Smooth muscle cell (in vitro differentiated cells): ENCODE data around the gene BMAL1. TPM values are rescaled to one million over a fixed set of nuclear protein-coding genes. Genes with fewer than 3 reads are reported as not detected.

ENCODE experiments used
- DNase-seq: peaks from one replicate; lab custom pipeline; 2025; ENCODE audit not compliant: unreplicated experiment; lab: John Stamatoyannopoulos, UW
- H2AFZ ChIP-seq: fragments of 200-600 bp; sonication (generic); 2 replicates; pipeline ENCODE4 v1.6.0; 2016; ENCODE audit warnings: antibody characterized with exemption, low read depth, mild to moderate bottlenecking
- H3F3A ChIP-seq: fragments of 200-600 bp; sonication (generic); 2 replicates; pipeline ENCODE4 v1.6.0; 2017; ENCODE audit warnings: antibody characterized with exemption, low read depth
- H3K27ac ChIP-seq: fragments of 200-600 bp; sonication (generic); 2 replicates; pipeline ENCODE4 v1.5.1; 2016; ENCODE audit warnings: low read depth, mild to moderate bottlenecking
- H3K27me3 ChIP-seq: fragments of 200-600 bp; sonication (generic); 2 replicates; pipeline ENCODE4 v1.6.1; 2016; ENCODE audit warnings: low read depth, mild to moderate bottlenecking
- H3K36me3 ChIP-seq: fragments of 200-600 bp; sonication (generic); 2 replicates; pipeline ENCODE4 v1.5.1; 2016; ENCODE audit warnings: low read depth
- H3K4me1 ChIP-seq: fragments of 200-600 bp; sonication (generic); 2 replicates; pipeline ENCODE4 v1.5.1; 2016; ENCODE audit warnings: low read depth
- H3K4me2 ChIP-seq: fragments of 200-600 bp; sonication (generic); 2 replicates; pipeline ENCODE4 v1.6.0; 2016; ENCODE audit warnings: mild to moderate bottlenecking
- H3K4me3 ChIP-seq: fragments of 200-600 bp; sonication (generic); 2 replicates; pipeline ENCODE4 v1.5.1; 2016; ENCODE audit warnings: mild to moderate bottlenecking
- H3K79me2 ChIP-seq: fragments of 200-600 bp; sonication (generic); 2 replicates; pipeline ENCODE4 v1.6.0; 2016; ENCODE audit warnings: low read depth, mild to moderate bottlenecking
- H3K9ac ChIP-seq: fragments of 200-600 bp; sonication (generic); 2 replicates; pipeline ENCODE4 v1.6.0; 2016; ENCODE audit warnings: low read depth
- H3K9me3 ChIP-seq: fragments of 200-600 bp; sonication (generic); replicated peaks from 2 replicates; pipeline ENCODE4 v1.5.1; 2016; ENCODE audit warnings: low read depth
- H4K20me1 ChIP-seq: fragments of 200-600 bp; sonication (generic); 2 replicates; pipeline ENCODE4 v1.6.0; 2016; ENCODE audit warnings: low read depth
- CTCF ChIP-seq: fragments of 200-600 bp; sonication (generic); IDR thresholded peaks from 2 replicates; pipeline ENCODE4 v1.5.1; 2017; ENCODE audit warnings: borderline replicate concordance, mild to moderate bottlenecking, antibody characterized with exemption; ENCODE audit not compliant: insufficient read depth, poor library complexity, severe bottlenecking
- WGBS: methylation state at CpG from one replicate; pipeline ENCODE4 v1.1.7; 2016; ENCODE audit warnings: low lambda C conversion rate; 5-methylcytosine and 5-hydroxymethylcytosine counted together
- polyA plus RNA-seq: library from polyadenylated mRNA; unstranded; fragments of >200 nt; fragmentation: Nextera tagmentation; extraction: Ambion mirVana; gene quantifications from 2 replicates; pipeline ENCODE4 v1.2.1, GENCODE V29; 2016
- total RNA-seq: library from RNA; depleted of rRNA; stranded (reverse); fragments of >200 nt; gene quantifications from 2 replicates; pipeline ENCODE4 v1.2.3, GENCODE V29; 2014

Gene BMAL1
- total and polyA plus RNA-seq, 2 experiments from 2014 or later, result 9.9 to 24.5 TPM

- TF ChIP-seq CTCF, result no peak
Observed at GRCh38 chr11:13376838-13377237, 99.2 kb downstream of the BMAL1 start.

GRCh38 chr11:13378316-13378715, 100.7 kb downstream of the BMAL1 start:
- H3K27me3 ChIP-seq, result no peaks in the 10 kb centered on the region
- no peak overlapping the region for H2AFZ ChIP-seq
- H3K36me3 ChIP-seq, result peaks cover 10% of the 10 kb centered on the region
- no peaks in the 10 kb centered on the region for H4K20me1 ChIP-seq
- no peaks in the 10 kb centered on the region for H3K9me3 ChIP-seq
- no peaks in the 10 kb centered on the region for H3K79me2 ChIP-seq
- no peaks in the 10 kb centered on the region for H3F3A ChIP-seq
- DNase-seq, result no peak
- WGBS, result 96% methylated on average over 2 of the region's 2 CpGs
- no peak overlapping the region for H3K4me2 ChIP-seq
- H3K9ac ChIP-seq, result no peak overlapping the region
- no peak for TF ChIP-seq CTCF
- no peak overlapping the region for H3K4me3 ChIP-seq
- H3K4me1 ChIP-seq, result no peaks in the 10 kb centered on the region
- no peak overlapping the region for H3K27ac ChIP-seq

More at GRCh38 chr11:13376838-13377237, 99.2 kb downstream of the BMAL1 start:
- Histone ChIP-seq H3K36me3 (peaks cover 6% of the 10 kb centered on the region), H3K79me2 (no peaks in the 10 kb centered on the region), H3K4me3 (no peak overlapping the region), H3F3A (no peaks in the 10 kb centered on the region), H3K27ac (no peak overlapping the region), H3K4me2 (no peak overlapping the region), H3K27me3 (no peaks in the 10 kb centered on the region), H3K4me1 (no peaks in the 10 kb centered on the region), H3K9ac (no peak overlapping the region), H2AFZ (no peak overlapping the region), H3K9me3 (no peaks in the 10 kb centered on the region), H4K20me1 (no peaks in the 10 kb centered on the region)
- WGBS, result 93% methylated on average over 8 of the region's 8 CpGs
- DNase-seq, result no peak

GRCh38 chr11:13380731-13381130, 103.1 kb downstream of the BMAL1 start:
- H3K9ac ChIP-seq, result no peak overlapping the region
- no peaks in the 10 kb centered on the region for H3K79me2 ChIP-seq
- no peak overlapping the region for H3K4me2 ChIP-seq
- H2AFZ ChIP-seq, result no peak overlapping the region
- H3K4me3 ChIP-seq, result no peak overlapping the region
- no peaks in the 10 kb centered on the region for H3F3A ChIP-seq
- DNase-seq, result no peak
- no peaks in the 10 kb centered on the region for H3K4me1 ChIP-seq
- WGBS, result 95% methylated on average over 2 of the region's 2 CpGs
- no peaks in the 10 kb centered on the region for H3K9me3 ChIP-seq
- H3K27me3 ChIP-seq, result no peaks in the 10 kb centered on the region
- no peak overlapping the region for H3K27ac ChIP-seq
- peaks cover 4% of the 10 kb centered on the region for H3K36me3 ChIP-seq
- TF ChIP-seq CTCF, result no peak
- H4K20me1 ChIP-seq, result no peaks in the 10 kb centered on the region

GRCh38 chr11:13382751-13383150, 105.2 kb downstream of the BMAL1 start:
- no peak overlapping the region for H3K9ac ChIP-seq
- H3K36me3 ChIP-seq, result peaks cover 4% of the 10 kb centered on the region
- H3K4me2 ChIP-seq, result no peak overlapping the region
- H3K79me2 ChIP-seq, result no peaks in the 10 kb centered on the region
- WGBS, result 89% methylated on average over 3 of the region's 3 CpGs
- no peaks in the 10 kb centered on the region for H3K4me1 ChIP-seq
- H3K9me3 ChIP-seq, result no peaks in the 10 kb centered on the region
- H2AFZ ChIP-seq, result no peak overlapping the region
- TF ChIP-seq CTCF, result no peak
- peaks cover 7% of the 10 kb centered on the region for H3F3A ChIP-seq
- no peak overlapping the region for H3K27ac ChIP-seq
- H3K27me3 ChIP-seq, result no peaks in the 10 kb centered on the region
- DNase-seq, result no peak
- H4K20me1 ChIP-seq, result no peaks in the 10 kb centered on the region
- no peak overlapping the region for H3K4me3 ChIP-seq
